Memory B cell (primary cell): ENCODE data around the gene RAB41.
"Not testable (repeated sequence)": the region's sequence is repeated elsewhere in the genome, so short reads cannot be mapped to it uniquely, and the experiment has no call there.

Experiments used
- ATAC-seq: fragments of 150-1000 bp; cut with Tn5 transposase; 2 replicates; pipeline ENCODE4 v1.10.0; 2021; ENCODE audit warnings: low read depth, mild to moderate bottlenecking, moderate library complexity
- DNase-seq, 2 donors: peaks; one replicate each; pipeline ENCODE4 v3.0.0; 2022; ENCODE audit warnings: low spot score in 2 of 2
- H3K27ac Mint-ChIP-seq: one replicate; pipeline ENCODE4 v1.8.0; 2022; ENCODE audit warnings: mild to moderate bottlenecking, moderate library complexity, mixed read lengths
- H3K27me3 Mint-ChIP-seq: one replicate; pipeline ENCODE4 v1.8.0; 2022; ENCODE audit warnings: mixed read lengths
- H3K36me3 Mint-ChIP-seq: one replicate; pipeline ENCODE4 v1.8.0; 2022; ENCODE audit warnings: mild to moderate bottlenecking, mixed read lengths
- H3K4me1 Mint-ChIP-seq: one replicate; pipeline ENCODE4 v1.8.0; 2022; ENCODE audit warnings: mixed read lengths
- H3K4me3 Mint-ChIP-seq: one replicate; pipeline ENCODE4 v1.8.0; 2022; ENCODE audit warnings: mild to moderate bottlenecking, moderate library complexity, mixed read lengths
- H3K9me3 Mint-ChIP-seq: one replicate; pipeline ENCODE4 v1.8.0; 2022; ENCODE audit warnings: mixed read lengths

The RAB41 gene

GRCh38 chrX:70262952-70263567 is 18.9 kb upstream of the RAB41 start:
- DNase-seq = no peak
- Mint-ChIP-seq H3K27ac (no peak overlapping the region), H3K9me3 (no peaks in the 10 kb centered on the region), H3K4me1 (no peaks in the 10 kb centered on the region), H3K4me3 (no peak overlapping the region), H3K36me3 (peaks cover 7% of the 10 kb centered on the region), H3K27me3 (no peaks in the 10 kb centered on the region)
- no peak for ATAC-seq

- no peaks in the 10 kb centered on the region for H3K9me3 Mint-ChIP-seq
- no peak overlapping the region for H3K4me3 Mint-ChIP-seq
- H3K36me3 Mint-ChIP-seq = peaks cover 7% of the 10 kb centered on the region
- no peaks in the 10 kb centered on the region for H3K27me3 Mint-ChIP-seq
- H3K4me1 Mint-ChIP-seq = no peaks in the 10 kb centered on the region
- no peak overlapping the region for H3K27ac Mint-ChIP-seq
- ATAC-seq (no peak), DNase-seq (no peak)
These were observed 17.2 kb upstream of the RAB41 start for GRCh38 chrX:70264784-70265183.

GRCh38 chrX:70268034-70268433 is 13.9 kb upstream of the RAB41 start, which contains the start of gene ARR3:
Gene ARR3, plus strand, starts transcription at chrX:70268334. Its CDS starts 1,052 bp downstream, at chrX:70269386.
- DNase-seq (no peak), ATAC-seq (no peak)
- no peaks in the 10 kb centered on the region for H3K4me1 Mint-ChIP-seq
- H3K4me3 Mint-ChIP-seq = no peak within 1 kb of the TSS
- peaks cover 7% of the 10 kb centered on the region for H3K36me3 Mint-ChIP-seq
- no peak within 1 kb of the TSS for H3K27ac Mint-ChIP-seq
- no peaks in the 10 kb centered on the region for H3K9me3 Mint-ChIP-seq
- no peaks in the 10 kb centered on the region for H3K27me3 Mint-ChIP-seq

GRCh38 chrX:70274029-70274428 is 7.9 kb upstream of the RAB41 start:
- H3K36me3 Mint-ChIP-seq, H3K4me1 Mint-ChIP-seq, H3K27me3 Mint-ChIP-seq, DNase-seq, H3K4me3 Mint-ChIP-seq, H3K9me3 Mint-ChIP-seq, ATAC-seq, H3K27ac Mint-ChIP-seq: not testable (repeated sequence)

GRCh38 chrX:70279081-70279480 is 2.9 kb upstream of the RAB41 start:
- DNase-seq = no peak
- no peaks in the 10 kb centered on the region for H3K9me3 Mint-ChIP-seq
- no peaks in the 10 kb centered on the region for H3K4me1 Mint-ChIP-seq
- H3K4me3 Mint-ChIP-seq = no peak overlapping the region
- H3K27ac Mint-ChIP-seq = no peak overlapping the region
- no peak for ATAC-seq
- peaks cover 20% of the 10 kb centered on the region for H3K36me3 Mint-ChIP-seq
- H3K27me3 Mint-ChIP-seq = no peaks in the 10 kb centered on the region

- DNase-seq (no peak), ATAC-seq (no peak)
- peaks cover 22% of the 10 kb centered on the region for H3K36me3 Mint-ChIP-seq
- no peaks in the 10 kb centered on the region for H3K9me3 Mint-ChIP-seq
- no peaks in the 10 kb centered on the region for H3K4me1 Mint-ChIP-seq
- H3K27ac Mint-ChIP-seq = no peak overlapping the region
- H3K4me3 Mint-ChIP-seq = no peak overlapping the region
- H3K27me3 Mint-ChIP-seq = no peaks in the 10 kb centered on the region
These were observed 1.4 kb upstream of the RAB41 start for GRCh38 chrX:70280573-70280972.

- ATAC-seq (no peak), DNase-seq (no peak)
- Mint-ChIP-seq H3K27ac (peak overlapping the region; percentile 41), H3K9me3 (no peaks in the 10 kb centered on the region), H3K36me3 (peaks cover 13% of the 10 kb centered on the region), H3K27me3 (no peaks in the 10 kb centered on the region), H3K4me1 (no peaks in the 10 kb centered on the region), H3K4me3 (peak overlapping the region; percentile 85)
These were observed 7.3 kb downstream of the RAB41 start for GRCh38 chrX:70289168-70289792.

GRCh38 chrX:70289793-70290770 is 8.1 kb downstream of the RAB41 start, which contains the start of the genes KIF4A and PDZD11:
Gene KIF4A, plus strand, starts transcription at chrX:70290104. Its CDS starts 355 bp downstream, at chrX:70290459.
Gene PDZD11, minus strand, starts transcription at chrX:70289927. Its CDS starts 586 bp downstream, at chrX:70289341.
- DNase-seq (peak; percentile 34 to 41), ATAC-seq (peak; percentile 97)
- peak within 1 kb of the TSS; percentile 41 for H3K27ac Mint-ChIP-seq
- no peaks in the 10 kb centered on the region for H3K9me3 Mint-ChIP-seq
- peaks cover 11% of the 10 kb centered on the region for H3K36me3 Mint-ChIP-seq
- no peaks in the 10 kb centered on the region for H3K4me1 Mint-ChIP-seq
- H3K27me3 Mint-ChIP-seq = no peaks in the 10 kb centered on the region
- H3K4me3 Mint-ChIP-seq = peak within 1 kb of the TSS; percentile 85

GRCh38 chrX:70292788-70293187 is 10.8 kb downstream of the RAB41 start:
- ATAC-seq = no peak
- H3K4me3 Mint-ChIP-seq = no peak overlapping the region
- no peaks in the 10 kb centered on the region for H3K27me3 Mint-ChIP-seq
- H3K27ac Mint-ChIP-seq = no peak overlapping the region
- no peaks in the 10 kb centered on the region for H3K9me3 Mint-ChIP-seq
- H3K4me1 Mint-ChIP-seq = no peaks in the 10 kb centered on the region
- DNase-seq = no peak
- no peaks in the 10 kb centered on the region for H3K36me3 Mint-ChIP-seq

GRCh38 chrX:70293621-70294020 is 11.6 kb downstream of the RAB41 start:
- Mint-ChIP-seq H3K27ac (no peak overlapping the region), H3K9me3 (no peaks in the 10 kb centered on the region), H3K36me3 (no peaks in the 10 kb centered on the region), H3K4me1 (no peaks in the 10 kb centered on the region), H3K27me3 (no peaks in the 10 kb centered on the region), H3K4me3 (no peak overlapping the region)
- DNase-seq = no peak
- no peak for ATAC-seq

GRCh38 chrX:70301716-70302115 is 19.7 kb downstream of the RAB41 start:
- Mint-ChIP-seq H3K9me3 (no peaks in the 10 kb centered on the region), H3K27me3 (no peaks in the 10 kb centered on the region), H3K4me1 (no peaks in the 10 kb centered on the region), H3K36me3 (no peaks in the 10 kb centered on the region), H3K27ac (peak overlapping the region; percentile 20), H3K4me3 (no peak overlapping the region)
- DNase-seq (no peak), ATAC-seq (no peak)

GRCh38 chrX:70313503-70313902 is 31.5 kb downstream of the RAB41 start:
- no peaks in the 10 kb centered on the region for H3K27me3 Mint-ChIP-seq
- no peaks in the 10 kb centered on the region for H3K36me3 Mint-ChIP-seq
- no peaks in the 10 kb centered on the region for H3K4me1 Mint-ChIP-seq
- no peak for ATAC-seq
- H3K4me3 Mint-ChIP-seq = no peak overlapping the region
- no peak for DNase-seq
- no peak overlapping the region for H3K27ac Mint-ChIP-seq
- H3K9me3 Mint-ChIP-seq = peaks cover 2% of the 10 kb centered on the region

- no peaks in the 10 kb centered on the region for H3K27me3 Mint-ChIP-seq
- ATAC-seq = no peak
These were observed 40.8 kb downstream of the RAB41 start for GRCh38 chrX:70322784-70323183.

GRCh38 chrX:70323628-70324027 is 41.7 kb downstream of the RAB41 start:
- ATAC-seq, H3K4me1 Mint-ChIP-seq, H3K9me3 Mint-ChIP-seq, H3K4me3 Mint-ChIP-seq, H3K27me3 Mint-ChIP-seq, H3K36me3 Mint-ChIP-seq, DNase-seq, H3K27ac Mint-ChIP-seq: not testable (repeated sequence)

More at GRCh38 chrX:70322784-70323183, 40.8 kb downstream of the RAB41 start:
- Mint-ChIP-seq H3K27ac (no peak overlapping the region), H3K4me1 (no peaks in the 10 kb centered on the region), H3K9me3 (no peaks in the 10 kb centered on the region), H3K36me3 (no peaks in the 10 kb centered on the region), H3K4me3 (no peak overlapping the region)
- DNase-seq = no peak
